ENCODE results near the gene ABCG1. TPM values are rescaled to one million over a fixed set of nuclear protein-coding genes. Genes with fewer than 3 reads are reported as not detected.

ABCG1 gene
- total RNA-seq, 4 donors from 2014 or later, result 32.0 to 54.0 (median 35.2) TPM

DNA sequence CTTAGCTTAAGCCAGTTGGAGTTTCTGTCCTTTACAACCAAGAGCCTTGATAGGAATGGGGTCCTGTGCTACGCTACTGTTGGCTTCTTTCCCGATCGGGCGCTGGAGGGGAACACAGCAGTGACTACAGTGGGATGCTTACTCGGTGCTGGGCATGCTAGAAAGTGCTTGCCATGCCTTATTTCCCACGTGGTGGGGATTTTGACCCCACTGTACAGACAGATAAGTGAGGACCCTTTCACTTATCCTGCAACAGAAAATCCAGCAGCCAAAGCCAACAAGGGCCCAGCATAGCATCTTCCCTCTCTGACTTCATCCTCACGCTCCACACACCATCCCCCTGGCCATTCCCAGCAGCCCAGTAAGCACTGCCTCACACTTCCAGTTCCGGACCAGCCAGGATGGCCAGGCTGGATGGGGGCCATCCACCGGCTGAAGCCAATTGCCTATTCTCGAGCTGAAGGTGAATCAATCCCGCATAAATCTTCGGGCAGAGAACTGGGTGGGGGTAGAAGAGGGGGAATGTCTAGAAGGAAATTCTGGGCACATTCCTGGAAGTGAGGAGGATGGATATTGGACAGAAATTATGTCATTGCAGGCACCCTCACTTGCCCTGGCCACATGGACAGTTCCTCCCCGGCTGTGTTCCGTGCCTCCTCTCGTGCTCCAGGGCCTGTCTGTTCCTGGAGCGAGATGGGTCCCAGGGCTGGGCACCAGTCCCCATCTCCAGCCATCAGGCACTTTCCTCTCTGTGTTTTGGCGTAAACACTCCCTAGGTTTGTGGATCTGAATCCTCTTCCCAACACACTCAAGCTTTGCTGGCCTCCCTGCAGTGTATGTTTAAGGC, 2.0 kb upstream of the ABCG1 start:
- WGBS, result 91% methylated on average over 14 of the region's 17 CpGs
- Histone ChIP-seq H3K9me3 (no peaks in the 10 kb centered on the region), H3K27ac (no peak overlapping the region), H3K4me3 (no peak overlapping the region), H3K4me1 (peaks cover 28% of the 10 kb centered on the region), H3K36me3 (no peaks in the 10 kb centered on the region), H3K27me3 (no peaks in the 10 kb centered on the region)
- TF ChIP-seq POLR2A (IDR thresholded peaks at IDR 0.05) (no peak), POLR2AphosphoS5 (IDR thresholded peaks at IDR 0.05) (no peak), EP300 (IDR thresholded peaks at IDR 0.05) (no peak)
- TF ChIP-seq, protein P1, sequence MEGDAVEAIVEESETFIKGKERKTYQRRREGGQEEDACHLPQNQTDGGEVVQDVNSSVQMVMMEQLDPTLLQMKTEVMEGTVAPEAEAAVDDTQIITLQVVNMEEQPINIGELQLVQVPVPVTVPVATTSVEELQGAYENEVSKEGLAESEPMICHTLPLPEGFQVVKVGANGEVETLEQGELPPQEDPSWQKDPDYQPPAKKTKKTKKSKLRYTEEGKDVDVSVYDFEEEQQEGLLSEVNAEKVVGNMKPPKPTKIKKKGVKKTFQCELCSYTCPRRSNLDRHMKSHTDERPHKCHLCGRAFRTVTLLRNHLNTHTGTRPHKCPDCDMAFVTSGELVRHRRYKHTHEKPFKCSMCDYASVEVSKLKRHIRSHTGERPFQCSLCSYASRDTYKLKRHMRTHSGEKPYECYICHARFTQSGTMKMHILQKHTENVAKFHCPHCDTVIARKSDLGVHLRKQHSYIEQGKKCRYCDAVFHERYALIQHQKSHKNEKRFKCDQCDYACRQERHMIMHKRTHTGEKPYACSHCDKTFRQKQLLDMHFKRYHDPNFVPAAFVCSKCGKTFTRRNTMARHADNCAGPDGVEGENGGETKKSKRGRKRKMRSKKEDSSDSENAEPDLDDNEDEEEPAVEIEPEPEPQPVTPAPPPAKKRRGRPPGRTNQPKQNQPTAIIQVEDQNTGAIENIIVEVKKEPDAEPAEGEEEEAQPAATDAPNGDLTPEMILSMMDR (IDR thresholded peaks at IDR 0.05), result no peak
- peak; percentile 37 to 76 for DNase-seq (ENCODE audit: low spot score in 2 of 2)

DNA sequence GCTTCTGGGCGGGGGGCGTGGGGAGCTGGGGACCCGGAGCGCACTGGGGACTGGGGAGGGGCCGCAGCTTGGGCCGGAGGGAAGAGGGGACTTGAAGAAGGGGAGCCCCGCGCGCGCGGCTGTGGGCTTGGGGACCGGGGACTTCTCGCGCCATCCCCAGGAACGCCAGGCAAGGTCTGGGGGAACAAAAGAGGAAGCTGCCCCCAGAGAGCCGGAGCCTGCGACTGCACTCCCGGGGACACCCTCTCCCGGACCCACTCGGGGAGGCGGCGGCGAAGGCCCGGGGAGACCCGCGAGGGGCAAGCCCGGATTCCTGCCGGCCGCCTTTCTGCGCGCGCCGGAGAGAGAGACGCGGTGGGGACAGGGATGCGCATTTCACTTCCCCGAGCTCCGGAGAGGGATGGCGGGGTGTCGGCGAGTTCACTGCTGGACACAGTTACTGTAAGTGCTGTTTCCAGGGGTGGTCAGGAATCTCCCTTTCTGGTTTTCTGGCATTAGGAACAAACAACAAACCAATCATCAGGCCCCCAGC, 732 bp downstream of the ABCG1 start:
- WGBS, result 0% methylated on average over 26 of the region's 41 CpGs
- Histone ChIP-seq H3K27ac (peak overlapping the region; percentile 79), H3K36me3 (no peaks in the 10 kb centered on the region), H3K9me3 (no peaks in the 10 kb centered on the region), H3K4me1 (peaks cover 35% of the 10 kb centered on the region), H3K27me3 (no peaks in the 10 kb centered on the region), H3K4me3 (peak overlapping the region; percentile 67)
- DNase-seq (ENCODE audit: low spot score in 2 of 2), result peak; percentile 70 to 86
- TF ChIP-seq POLR2A (IDR thresholded peaks at IDR 0.05) (no peak), EP300 (IDR thresholded peaks at IDR 0.05) (no peak), POLR2AphosphoS5 (IDR thresholded peaks at IDR 0.05) (no peak)
- TF ChIP-seq, protein P1 (IDR thresholded peaks at IDR 0.05), result no peak

DNA sequence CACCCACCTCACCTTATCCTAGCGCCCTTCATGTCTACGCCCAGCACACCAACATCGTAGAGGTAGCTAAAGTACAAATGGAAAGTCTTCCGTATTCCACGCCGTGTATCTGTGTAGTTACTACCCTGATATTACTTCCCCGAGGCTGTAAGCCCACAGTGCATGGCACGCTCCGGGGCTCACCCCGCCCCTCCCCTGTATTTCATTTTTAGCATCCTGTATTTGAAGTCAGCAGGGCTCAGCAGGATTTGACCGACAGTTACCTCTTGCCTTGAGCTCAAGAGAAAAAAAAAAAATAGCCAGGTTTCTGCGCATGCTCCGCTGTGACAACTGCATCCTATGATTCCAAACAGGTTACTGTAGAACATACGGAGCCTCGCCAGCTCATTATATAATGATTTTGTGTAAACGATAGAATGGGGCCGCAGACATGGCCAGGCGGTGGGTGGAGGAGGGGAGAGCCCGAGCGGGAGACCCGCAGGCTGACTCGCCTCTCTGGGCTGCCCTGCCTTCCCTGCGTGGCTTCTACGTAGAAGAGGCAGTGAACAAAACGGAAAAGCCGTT, 1.3 kb downstream of the ABCG1 start:
- H3K27ac ChIP-seq, result peak overlapping the region; percentile 79
- no peaks in the 10 kb centered on the region for H3K9me3 ChIP-seq
- H3K27me3 ChIP-seq, result no peaks in the 10 kb centered on the region
- no peaks in the 10 kb centered on the region for H3K36me3 ChIP-seq
- peak; percentile 77 to 81 for DNase-seq (ENCODE audit: low spot score in 2 of 2)
- TF ChIP-seq EP300 (IDR thresholded peaks at IDR 0.05), result no peak
- TF ChIP-seq, protein P1 (IDR thresholded peaks at IDR 0.05), result no peak
- peak in 1 of 3 donors; percentile 35 for TF ChIP-seq POLR2AphosphoS5 (IDR thresholded peaks at IDR 0.05)
- peak in 1 of 2 donors; percentile 17 for TF ChIP-seq POLR2A (IDR thresholded peaks at IDR 0.05)
- WGBS, result 3% methylated on average over 26 of the region's 26 CpGs
- H3K4me1 ChIP-seq, result peaks cover 37% of the 10 kb centered on the region
- peak overlapping the region; percentile 67 for H3K4me3 ChIP-seq

DNA sequence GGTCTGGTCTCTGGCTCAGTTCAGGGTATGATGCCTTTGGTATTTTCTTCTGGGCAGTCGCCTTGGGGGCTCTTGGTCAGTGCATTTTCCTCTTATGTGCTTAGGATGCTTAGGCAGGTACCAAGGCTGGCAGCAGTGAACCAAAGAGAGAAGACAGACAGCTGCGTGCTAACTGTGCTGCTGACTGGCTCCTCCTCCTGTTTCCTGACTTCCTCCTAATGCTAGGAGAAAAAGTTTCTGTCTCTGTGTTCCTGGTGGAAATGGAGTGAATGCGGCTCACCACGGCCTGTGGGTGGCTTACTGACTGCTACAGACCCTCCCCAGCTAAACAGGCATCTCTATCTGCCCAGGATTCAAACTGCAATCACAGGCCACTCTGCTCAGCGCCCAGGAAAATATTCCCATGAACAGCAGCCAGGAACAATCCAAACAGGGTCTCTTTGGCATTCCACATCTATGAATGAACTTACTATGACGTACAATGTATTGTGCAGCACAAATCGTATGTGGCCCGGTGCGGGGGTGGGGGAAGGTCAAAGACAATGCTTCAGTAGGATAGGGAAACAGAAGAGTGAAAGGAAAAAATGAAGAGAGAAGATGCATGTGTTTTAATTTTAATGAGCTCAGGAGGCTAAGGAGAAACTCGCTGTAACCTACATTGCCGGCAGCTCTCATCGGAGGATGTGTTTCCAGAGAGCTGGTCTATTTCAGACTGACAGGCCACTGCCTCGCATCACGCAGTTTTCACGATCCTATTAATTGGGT, 2.8 kb downstream of the ABCG1 start:
- Histone ChIP-seq H3K9me3 (no peaks in the 10 kb centered on the region), H3K27ac (no peak overlapping the region), H3K27me3 (no peaks in the 10 kb centered on the region), H3K4me3 (no peak overlapping the region), H3K4me1 (peaks cover 37% of the 10 kb centered on the region), H3K36me3 (no peaks in the 10 kb centered on the region)
- peak; percentile 56 to 69 for DNase-seq (ENCODE audit: low spot score in 2 of 2)
- WGBS, result 65% methylated on average over 15 of the region's 15 CpGs
- TF ChIP-seq POLR2A (IDR thresholded peaks at IDR 0.05) (no peak), EP300 (IDR thresholded peaks at IDR 0.05) (no peak), POLR2AphosphoS5 (IDR thresholded peaks at IDR 0.05) (no peak)
- TF ChIP-seq, protein P1 (IDR thresholded peaks at IDR 0.05), result no peak

All from suprapubic skin (tissue), 4 donors.